Ovary (tissue), 3 donors: ENCODE measurements around the gene PNMA8C.
"Not testable (repeated sequence)": the region's sequence is repeated elsewhere in the genome, so short reads cannot be mapped to it uniquely, and the experiment has no call there.

ENCODE experiments used
- CTCF ChIP-seq, 3 donors: fragments of 450-650 bp in 2 of 3; fragments of 200-600 bp in 1 of 3; IDR thresholded peaks; one replicate each; pipeline versions ENCODE4 v1.5.1 to v1.8.0; 2016 to 2022; ENCODE audit warnings: antibody characterized with exemption in 3 of 3, mild to moderate bottlenecking in 1 of 3
- EP300 ChIP-seq: sonication (generic); formaldehyde crosslinking; IDR thresholded peaks from one replicate; pipeline ENCODE4 v1.6.1; 2017; ENCODE audit warnings: antibody characterized with exemption
- POLR2A ChIP-seq: fragments of 450-650 bp; IDR thresholded peaks from one replicate; pipeline ENCODE4 v1.6.1; 2017; ENCODE audit warnings: antibody characterized with exemption, mild to moderate bottlenecking, moderate library complexity
- donor health status: DM: no; HTN: no; CAD: no.

- not testable (repeated sequence) for TF ChIP-seq CTCF (IDR thresholded peaks at IDR 0.05); EP300; POLR2A
Measured at GRCh38 chr19:46415804-46416709, 12.7 kb downstream of the PNMA8C start.
